Measurements from ENCODE around the gene ZNF362.

ZNF362 gene

DNA sequence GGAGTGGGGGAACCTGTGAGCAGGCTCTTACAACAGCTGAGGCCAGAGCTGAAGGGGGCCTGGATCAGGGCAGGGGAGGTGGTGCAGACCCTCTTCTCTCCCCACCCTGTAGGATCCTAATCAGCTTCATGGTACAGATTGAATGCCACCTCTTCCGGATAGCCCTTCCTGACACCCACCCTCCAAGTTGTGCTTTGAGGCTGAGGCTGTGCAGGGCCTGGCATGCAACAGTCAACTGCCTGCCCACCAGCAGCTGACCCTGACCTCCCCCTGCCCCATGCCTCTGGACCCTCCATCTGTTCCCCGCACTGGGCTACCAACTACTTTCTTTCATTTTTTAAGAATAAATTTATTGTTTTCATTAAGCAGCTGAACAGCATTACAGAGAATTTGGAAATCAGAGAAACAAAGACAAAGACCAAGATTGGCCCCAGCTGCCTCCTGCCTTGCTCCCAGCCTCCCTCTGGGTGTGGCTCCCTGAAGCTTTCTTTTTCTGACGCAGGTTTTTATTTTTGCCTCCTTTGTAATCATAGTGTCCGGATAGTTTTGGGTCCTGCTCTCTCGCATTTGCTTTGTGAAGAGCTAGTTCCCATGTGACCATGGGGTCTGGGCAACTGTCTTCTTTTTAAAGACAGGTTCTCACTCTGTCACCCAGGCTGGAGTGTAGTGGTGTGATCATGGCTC is 12.8 kb downstream of the ZNF362 start:
- peak; percentile 35 for DNase-seq (ENCODE audit: low spot score)

DNA sequence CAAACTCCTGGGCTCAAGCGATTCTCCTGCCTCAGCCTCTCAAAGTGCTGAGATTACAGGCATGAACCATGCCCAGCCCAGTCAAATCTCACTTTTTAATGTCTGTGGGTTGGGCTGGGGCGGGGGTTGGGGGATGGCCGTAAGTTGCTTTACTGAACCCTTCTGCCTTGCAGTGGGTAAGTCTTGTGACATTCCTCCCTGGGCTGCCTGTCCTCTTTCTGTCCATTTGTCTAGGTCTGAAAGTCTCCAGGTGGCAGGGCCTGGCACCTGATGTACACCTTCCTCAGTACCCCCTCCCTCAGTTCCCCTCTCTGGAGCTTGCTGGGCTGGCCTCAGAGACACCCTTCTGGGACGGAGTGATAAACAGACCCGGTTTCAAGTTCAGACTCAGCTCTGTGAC is 13.3 kb downstream of the ZNF362 start:
- no peak for DNase-seq (ENCODE audit: low spot score)

DNA sequence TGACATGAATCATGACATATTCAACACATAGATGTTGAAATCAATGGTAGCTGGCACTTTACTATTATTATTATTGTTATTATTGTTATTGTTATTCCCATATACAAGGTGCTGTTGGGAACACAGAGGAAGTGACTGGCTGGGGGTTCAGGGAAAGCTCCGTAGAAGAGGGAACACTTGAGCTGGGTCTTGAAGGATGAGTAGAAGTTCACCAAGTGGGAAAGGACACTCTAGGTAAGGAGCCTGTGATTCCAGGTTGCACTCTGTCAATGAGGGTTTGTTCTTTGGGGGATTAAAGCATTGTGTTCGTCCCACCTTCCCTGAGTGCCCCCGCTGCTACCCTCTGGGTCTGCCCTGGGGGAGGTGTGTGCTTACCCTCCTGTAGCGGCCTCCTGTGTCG is 14.1 kb downstream of the ZNF362 start:
- no peak for DNase-seq (ENCODE audit: low spot score)

DNA sequence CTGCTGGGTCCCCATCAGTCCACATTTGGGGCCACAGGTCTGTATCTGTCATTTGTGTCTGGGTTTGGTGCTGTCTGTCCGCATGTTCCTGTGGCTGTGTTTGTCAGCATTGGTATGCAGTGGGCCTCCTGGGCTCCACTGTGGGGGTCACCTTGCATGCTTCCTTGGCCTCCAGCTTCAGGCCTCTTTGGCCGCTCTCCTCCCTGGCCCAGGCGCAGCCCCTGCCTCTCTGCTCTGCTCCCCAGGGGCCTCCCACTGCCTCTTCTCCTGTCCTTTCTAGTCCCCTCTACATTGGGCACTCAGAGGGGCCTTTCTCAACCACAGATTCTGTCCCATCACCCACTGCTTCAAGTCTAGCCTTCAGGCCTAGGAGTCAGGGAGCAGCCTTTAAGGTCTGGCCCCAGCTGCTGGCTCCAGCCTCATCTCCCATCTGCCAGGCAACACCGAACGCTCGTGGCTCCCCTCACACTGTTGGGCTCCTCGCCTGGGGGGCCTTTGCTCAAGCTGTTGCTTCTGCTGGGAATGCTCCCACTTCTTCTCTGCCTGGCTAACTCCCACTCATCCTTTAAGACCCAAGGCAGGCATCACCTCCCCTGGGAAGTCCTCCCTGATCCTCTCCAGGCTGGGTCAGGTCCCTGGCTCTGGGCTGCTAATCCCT is 14.6 kb downstream of the ZNF362 start:
- no peak for DNase-seq (ENCODE audit: low spot score)

DNA sequence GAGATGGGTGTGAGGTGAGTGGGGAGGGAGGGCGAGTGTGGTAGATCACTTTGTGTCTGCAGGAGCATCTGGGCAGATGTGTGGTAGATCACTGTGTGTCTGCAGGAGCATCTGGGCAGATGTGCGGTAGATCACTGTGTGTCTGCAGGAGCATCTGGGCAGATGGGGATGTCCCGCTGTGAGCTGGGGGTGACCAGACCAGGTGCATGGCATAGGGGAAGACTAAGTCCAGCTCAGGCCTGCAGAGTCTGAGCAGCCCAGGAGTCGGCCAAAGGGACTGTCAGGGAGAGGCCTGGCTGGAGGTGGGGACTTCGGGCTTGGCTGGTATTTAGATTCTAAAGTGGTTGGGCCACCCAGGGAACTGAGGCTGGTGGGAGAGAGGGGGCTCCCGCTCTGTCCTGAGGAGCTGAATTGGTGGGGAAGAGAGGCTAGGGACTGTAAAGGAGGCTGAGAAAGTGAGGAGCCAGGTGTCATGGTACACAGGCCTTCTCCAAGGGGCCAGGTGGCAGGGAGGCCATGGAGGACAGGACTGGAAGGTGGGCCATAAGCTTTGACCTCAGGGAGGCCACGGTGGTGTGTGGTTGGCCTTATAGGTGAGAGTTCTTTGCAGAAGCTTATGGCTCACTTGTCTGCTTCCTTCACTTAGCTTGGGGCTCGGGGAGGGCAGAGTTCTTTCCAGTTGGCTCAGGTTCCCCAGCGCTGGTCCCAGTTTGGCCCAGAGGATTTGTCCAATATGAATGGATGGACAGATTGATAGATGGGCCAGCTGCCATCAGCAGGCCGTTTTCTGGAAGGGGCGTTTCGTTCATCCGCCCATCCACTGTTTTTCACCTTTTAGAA is 15.6 kb downstream of the ZNF362 start:
- no peak for DNase-seq (ENCODE audit: low spot score)

DNA sequence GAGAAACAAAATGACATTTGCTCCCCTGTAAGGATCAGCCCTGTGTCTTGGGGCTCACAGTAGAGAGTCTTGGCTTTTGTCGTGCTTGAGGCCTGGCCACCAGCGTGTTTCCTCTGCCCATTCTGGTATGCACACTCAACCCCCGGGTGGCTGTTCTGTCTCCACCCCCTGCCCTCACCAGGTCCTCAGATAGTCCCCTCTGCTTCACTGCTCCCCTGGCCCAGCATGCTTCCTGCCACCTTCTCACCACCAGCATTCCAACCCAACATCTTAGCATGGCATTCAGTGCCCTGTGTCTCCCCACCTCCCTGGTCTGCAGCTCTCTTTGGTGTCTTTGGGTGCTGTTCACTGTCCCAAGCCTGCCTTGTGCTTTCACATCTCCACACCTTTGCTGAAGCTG is 16.2 kb downstream of the ZNF362 start:
- DNase-seq (ENCODE audit: low spot score), result no peak

DNA sequence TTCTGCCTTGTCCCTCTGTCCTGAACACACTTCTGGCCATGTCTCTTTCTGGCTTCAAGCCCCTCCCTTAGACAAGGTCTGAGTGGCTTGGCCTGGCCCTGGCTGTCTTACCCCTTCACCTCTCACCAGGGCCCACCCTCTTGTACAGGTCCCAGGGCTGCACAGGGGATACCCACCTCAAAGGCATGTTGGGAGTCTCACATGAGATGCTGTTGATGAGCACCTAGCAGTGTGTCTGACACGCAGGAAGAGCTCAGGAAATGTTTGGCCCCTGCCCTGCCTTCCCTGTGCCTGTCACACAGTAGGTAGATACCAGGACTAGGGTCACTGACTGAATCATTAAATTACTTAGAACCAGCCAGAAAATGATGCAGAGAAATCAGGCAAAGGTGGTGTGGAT is 16.6 kb downstream of the ZNF362 start:
- no peak for DNase-seq (ENCODE audit: low spot score)

DNA sequence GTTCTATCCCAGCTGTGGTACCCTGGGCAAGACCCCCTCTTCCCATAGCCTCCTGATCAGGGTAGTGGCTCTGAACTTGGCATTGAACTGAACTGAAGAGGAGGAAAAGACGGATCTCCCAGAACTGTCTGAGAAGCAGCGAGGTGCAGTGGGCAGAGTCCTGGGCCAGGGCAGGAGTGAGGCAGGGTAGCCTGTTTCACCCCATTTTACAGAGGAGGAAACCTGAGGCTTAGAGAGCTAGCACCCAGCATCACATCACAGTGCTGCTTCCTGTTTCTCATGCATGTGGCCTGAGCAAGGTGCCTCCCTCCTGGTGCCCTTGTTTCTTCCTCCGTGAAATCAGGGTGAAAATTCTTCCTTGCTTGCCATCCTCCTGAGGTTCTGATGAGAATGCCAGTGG is 17.1 kb downstream of the ZNF362 start:
- no peak for DNase-seq (ENCODE audit: low spot score)

DNA sequence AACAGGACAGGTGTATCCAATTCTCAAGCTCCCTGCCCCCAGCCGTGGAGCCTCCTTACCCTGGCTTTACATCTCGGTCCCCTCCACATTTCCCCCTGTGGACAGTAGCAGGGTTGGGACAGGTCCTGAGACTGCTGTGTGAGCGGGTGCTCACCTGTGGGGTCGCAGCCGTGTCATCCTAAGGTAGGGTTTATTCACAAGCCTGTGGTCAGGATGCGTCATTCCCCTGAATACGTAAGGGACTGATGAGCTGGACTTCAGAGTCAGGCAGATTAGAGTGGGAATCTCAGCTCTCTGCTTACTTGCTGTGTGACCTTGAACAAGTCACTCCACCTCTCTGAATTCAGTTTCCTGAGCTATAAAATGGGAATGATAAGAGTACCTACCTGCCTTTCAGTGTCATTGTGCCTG is 17.7 kb downstream of the ZNF362 start:
- DNase-seq (ENCODE audit: low spot score), result no peak

DNA sequence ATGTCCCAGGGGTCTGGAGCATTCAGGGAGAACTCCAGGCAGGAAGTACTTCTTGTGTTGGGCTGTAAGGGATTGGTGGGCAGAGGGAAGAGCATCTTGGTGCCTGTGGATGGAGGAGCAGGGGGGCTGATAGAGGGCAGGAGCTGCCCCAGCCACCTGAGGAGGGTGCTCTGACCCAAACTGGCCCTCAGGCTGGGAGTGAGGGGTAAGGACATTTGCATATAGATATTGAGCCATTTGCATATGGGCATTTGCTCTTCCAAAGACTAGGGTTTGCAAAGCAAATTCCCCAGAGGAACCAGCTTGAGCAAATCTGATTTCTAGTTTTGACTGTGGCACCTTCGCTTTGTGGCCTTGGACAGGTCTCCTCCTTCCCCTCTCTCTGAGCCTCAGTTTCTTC is 18.2 kb downstream of the ZNF362 start:
- DNase-seq (ENCODE audit: low spot score), result no peak

DNA sequence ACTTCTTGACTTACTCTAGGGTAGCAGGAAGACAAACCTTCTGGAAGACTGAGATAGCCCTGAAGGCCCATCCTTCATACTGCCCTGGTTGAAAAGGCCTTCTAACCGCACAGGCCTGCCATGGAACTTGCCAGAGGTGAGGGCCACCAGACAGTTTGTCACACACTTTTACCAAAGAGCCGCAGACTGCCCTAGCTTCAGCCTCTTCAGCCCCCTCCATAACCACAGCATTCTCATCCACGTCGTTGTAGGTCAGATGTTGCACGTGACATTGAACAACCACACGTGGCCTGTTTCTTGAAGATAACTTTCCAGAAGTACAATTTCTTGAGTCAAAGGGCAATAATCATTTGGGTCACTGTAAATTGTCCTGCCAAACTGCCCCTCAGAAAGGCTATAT is 18.9 kb downstream of the ZNF362 start:
- DNase-seq (ENCODE audit: low spot score), result no peak

DNA sequence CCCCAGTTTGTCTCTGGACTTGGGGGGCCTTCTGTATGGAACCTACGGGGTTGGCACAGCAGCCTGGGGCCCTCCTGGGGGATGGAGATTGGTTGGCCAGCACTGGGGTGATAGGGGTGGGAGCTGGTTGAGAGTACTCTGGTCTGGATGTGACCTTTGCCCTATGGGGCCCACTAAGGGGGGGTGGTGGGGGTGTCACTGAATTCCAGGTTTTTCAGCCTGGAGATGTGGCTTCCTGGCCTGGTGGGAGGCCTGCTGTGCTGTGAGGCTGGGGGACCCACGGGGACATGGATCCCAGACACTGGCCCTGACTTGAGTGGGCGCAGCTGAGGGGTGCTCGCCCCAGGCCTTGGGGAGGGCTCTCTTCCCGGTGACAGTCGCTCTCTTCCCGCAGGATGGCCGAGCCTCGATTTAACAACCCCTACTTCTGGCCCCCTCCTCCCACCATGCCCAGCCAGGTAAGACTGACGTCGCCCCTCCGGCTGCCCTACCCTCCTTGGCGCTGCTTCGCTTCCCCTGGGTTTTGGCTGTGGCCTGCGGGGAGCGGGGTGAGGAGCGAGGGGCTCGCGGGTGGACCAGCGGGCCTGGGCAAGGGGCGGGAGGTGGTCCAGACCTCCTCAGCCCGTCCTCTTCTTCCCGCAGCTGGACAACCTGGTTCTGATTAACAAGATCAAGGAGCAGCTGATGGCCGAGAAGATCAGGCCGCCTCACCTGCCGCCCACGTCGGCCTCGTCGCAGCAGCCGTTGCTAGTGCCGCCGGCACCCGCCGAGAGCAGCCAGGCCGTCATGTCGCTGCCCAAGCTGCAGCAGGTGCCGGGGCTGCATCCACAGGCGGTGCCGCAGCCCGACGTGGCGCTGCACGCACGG is 19.6 kb downstream of the ZNF362 start:
- no peak for DNase-seq (ENCODE audit: low spot score)

DNA sequence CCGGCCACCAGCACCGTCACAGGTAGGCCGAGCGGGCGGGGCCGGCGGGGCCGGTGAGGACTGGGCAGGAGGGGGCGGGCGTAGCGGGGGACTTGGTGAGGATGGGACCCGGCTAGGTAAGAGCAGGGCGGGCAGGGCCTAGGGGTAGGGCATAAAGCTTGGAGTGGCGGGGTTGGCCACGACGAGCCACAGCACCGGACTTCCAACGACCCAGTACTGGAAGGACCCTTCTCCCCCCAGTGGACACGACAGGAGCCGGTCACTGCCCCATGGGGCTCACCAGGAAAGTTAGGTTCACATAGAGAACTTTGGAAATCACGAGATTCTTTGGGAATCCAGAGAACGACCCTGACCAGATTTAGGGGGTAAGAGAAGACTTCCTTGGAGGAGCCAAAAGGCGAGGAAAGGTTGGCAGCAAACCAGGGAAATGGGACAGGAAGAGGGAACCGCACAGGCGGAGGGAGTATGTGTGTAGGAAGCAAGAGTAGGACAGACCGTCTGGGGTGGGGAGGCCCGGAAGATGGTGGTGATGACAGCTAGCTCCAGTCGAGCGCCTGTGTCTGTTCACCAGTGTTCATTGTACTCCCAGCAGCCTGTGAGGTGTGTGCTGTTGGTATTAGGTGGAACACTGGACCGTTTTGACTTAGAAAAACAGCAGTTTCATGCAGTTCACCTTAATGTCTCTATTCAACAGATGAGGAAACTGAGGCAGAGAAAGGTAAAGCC is 20.4 kb downstream of the ZNF362 start:
- DNase-seq (ENCODE audit: low spot score), result no peak

DNA sequence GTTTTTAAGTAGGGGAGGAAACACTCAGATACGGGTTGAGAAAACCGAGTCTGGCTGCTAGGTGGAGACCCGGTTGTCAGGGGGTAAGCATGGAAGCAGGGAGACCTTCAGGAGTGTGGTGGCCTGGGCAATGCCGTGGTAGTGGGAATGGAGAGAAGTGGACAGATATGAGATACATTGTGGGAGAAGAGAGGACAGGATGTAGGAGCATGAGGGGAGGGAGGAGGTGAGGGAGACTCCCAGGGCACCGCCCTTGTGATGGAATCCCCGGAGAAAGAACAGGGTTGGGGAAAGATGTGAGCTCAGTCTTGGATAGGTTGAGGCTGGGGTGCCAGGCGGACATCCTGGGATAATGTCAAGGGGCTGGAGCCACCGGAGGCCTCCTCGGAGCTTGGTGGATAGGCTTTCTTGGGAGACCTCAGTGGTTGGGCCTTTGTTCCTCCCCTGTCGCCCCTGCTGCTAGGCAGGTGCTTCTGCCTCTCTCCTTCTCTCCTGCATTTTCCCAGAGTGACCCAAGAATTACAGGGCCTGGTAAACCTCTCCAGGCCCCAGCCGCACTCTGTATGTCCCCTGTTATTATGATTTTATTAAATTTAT is 21.3 kb downstream of the ZNF362 start:
- DNase-seq (ENCODE audit: low spot score), result no peak

DNA sequence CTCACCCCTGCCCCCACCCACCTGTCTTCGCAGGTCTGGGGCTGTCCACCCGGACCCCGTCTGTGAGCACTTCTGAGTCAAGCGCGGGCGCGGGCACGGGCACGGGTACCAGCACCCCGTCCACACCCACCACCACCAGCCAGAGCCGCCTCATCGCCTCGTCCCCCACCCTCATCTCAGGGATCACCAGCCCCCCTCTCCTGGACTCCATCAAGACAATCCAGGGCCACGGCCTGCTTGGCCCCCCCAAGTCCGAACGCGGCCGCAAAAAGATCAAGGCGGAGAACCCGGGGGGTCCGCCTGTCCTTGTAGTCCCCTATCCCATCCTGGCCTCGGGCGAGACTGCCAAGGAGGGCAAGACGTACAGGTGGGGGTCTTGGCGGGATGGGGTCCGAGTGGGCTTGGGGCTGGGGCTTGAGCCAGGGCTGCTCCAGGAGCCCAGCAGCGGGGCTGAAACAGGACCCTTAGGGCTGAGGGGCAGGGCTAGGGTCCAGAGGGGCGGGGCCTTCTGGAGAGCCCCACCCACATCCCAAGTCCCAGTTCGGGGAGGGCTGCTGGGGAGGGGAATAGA is 23.9 kb downstream of the ZNF362 start:
- no peak for DNase-seq (ENCODE audit: low spot score)

DNA sequence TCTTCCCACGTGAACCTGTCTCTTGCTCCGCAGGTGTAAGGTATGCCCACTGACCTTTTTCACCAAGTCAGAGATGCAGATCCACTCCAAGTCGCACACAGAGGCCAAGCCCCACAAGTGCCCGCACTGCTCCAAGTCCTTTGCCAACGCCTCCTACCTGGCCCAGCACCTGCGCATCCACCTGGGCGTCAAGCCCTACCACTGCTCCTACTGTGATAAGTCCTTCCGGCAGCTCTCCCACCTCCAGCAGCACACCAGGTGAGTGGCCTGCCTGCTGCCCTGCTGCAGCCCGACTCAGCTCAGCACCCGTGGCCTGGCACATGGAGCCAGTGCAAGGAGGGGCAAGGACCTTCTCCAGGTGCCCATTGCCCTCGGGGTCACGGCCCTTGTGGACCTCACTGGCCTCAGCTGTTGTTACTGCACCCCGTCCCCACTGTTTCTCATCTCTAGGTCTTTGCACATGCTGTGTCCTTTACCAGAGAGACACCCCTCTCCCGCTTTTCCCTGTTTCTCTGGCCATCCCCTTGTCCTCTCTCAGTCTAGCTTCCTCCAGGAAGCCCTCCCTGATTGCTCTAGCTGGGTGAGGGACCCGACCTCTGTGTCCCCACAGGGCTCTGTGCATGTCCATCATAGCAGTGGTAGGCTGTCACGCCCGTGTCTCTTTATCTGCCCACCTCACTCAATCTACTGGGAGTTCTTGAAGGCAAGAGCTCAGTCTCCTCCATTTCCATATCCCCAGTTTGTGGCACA is 25.4 kb downstream of the ZNF362 start:
- no peak for DNase-seq (ENCODE audit: low spot score)

DNA sequence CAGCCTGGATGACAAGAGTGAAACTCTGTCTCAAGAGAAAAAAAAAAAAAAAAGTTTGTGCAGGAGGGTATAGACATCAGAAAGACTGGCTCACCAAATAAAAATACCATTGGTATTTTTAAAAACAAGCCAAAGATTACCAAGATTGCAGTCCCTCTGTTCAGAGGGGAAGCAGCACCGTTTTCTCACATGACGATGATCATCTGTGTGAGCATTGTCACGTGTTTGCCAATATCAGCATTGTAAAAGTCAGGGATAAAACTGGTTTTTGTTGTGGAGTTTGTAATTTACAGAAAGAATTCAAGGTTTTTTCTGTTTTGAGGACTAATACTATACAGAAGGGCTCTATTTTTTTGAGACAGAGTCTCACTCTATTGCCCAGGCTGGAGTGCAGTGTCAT is 26.5 kb downstream of the ZNF362 start:
- no peak for DNase-seq (ENCODE audit: low spot score)

DNA sequence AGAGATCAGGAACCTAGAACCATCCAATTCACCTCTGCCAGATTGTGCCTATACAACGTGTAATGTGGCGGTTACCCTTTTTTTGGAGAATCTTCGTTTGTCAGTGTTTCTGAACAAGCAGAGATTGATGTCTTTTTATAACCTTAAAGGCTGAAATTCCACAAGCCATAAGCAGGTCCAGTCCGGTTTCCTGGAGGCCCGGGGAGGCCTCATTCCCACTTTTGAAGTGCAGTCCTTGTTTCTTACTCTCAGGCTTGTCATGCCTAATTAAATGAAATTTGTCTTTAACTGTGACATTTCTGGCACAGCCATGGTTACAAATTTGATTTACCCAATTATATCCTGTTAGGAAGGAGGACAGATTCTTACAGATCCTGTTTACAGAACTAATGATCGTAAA is 27.8 kb downstream of the ZNF362 start:
- no peak for DNase-seq (ENCODE audit: low spot score)

DNA sequence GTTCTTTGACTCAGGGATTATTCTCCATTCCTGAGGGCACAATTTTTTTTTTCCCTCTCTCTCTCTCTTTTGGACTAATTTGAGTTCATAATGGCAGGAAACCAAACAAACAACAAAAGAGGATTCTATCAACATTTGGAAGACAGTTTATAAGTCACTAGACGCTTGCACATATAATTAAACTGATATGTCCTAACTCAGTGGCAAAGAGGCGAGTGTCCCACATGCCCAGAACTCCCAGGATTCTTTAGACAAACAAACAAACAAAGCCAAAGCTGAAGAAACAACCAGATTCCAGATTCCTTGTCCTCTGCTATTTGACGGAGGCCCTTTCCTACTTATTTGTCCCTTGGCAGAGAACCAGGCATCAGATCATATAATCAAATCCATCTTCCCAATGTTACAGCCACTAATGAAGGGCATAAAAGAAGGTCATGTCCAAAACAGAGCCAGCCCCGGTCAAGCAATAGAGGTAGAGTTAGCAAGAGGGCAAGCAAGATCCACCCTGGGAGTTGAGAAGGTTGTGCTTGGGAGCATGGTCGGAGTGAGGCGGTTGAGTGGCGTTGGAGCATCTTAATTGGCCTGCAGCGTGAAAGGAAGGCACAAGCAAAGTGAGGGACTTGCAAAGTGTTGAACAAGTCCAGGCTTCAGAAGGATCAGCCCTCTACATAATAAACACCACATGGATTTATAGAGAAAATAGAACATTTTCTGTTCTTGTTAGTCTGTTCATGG is 30.3 kb downstream of the ZNF362 start:
- DNase-seq (ENCODE audit: low spot score), result no peak

Data from AG08395 (cell line).